NCI-H510A treated with DMSO at 0.1 percent for 48 hours (cell line): ENCODE results near the gene PKDREJ.
"Not testable (repeated sequence)": the region's sequence is repeated elsewhere in the genome, so short reads cannot be mapped to it uniquely, and the experiment has no call there.

Source experiments
- DNase-seq: peaks from one replicate; lab custom pipeline; 2025; lab: John Stamatoyannopoulos, UW

The PKDREJ gene

GRCh38 chr22:46263216-46263590 is at the start of gene PKDREJ:
Gene PKDREJ, minus strand, starts transcription at chr22:46263343. Its CDS starts 21 bp downstream, at chr22:46263322.
- no peak for DNase-seq

- not testable (repeated sequence) for DNase-seq
Observed at GRCh38 chr22:46312848-46313247, 49.7 kb upstream of the PKDREJ start.

- DNase-seq, result no peak
Observed at GRCh38 chr22:46312056-46312455, 48.9 kb upstream of the PKDREJ start.

GRCh38 chr22:46309526-46310085 is 46.5 kb upstream of the PKDREJ start:
- no peak for DNase-seq

- DNase-seq, result no peak
Observed at GRCh38 chr22:46308283-46308988, 45.3 kb upstream of the PKDREJ start.

- DNase-seq, result no peak
Observed at GRCh38 chr22:46303347-46303965, 40.3 kb upstream of the PKDREJ start.

- DNase-seq, result no peak
Observed at GRCh38 chr22:46300491-46300890, 37.3 kb upstream of the PKDREJ start.

GRCh38 chr22:46299101-46299500 is 36.0 kb upstream of the PKDREJ start:
- DNase-seq, result no peak

- DNase-seq, result no peak
Observed at GRCh38 chr22:46297151-46297812, 34.1 kb upstream of the PKDREJ start.

GRCh38 chr22:46296257-46297150 is 33.4 kb upstream of the PKDREJ start, which contains the start of gene GTSE1:
Gene GTSE1, plus strand, starts transcription at chr22:46296870. Its CDS starts 531 bp downstream, at chr22:46297401.
- peak; percentile 92 for DNase-seq

GRCh38 chr22:46295277-46295971 is 32.3 kb upstream of the PKDREJ start:
- no peak for DNase-seq

- DNase-seq, result no peak
Observed at GRCh38 chr22:46294784-46295183, 31.6 kb upstream of the PKDREJ start.

GRCh38 chr22:46293577-46294260 is 30.6 kb upstream of the PKDREJ start:
- DNase-seq, result no peak

GRCh38 chr22:46292732-46293131 is 29.6 kb upstream of the PKDREJ start:
- no peak for DNase-seq

- no peak for DNase-seq
Observed at GRCh38 chr22:46292173-46292572, 29.0 kb upstream of the PKDREJ start.

GRCh38 chr22:46290843-46291785 is 28.0 kb upstream of the PKDREJ start:
- DNase-seq, result no peak

GRCh38 chr22:46290121-46290842 is 27.1 kb upstream of the PKDREJ start:
- no peak for DNase-seq

- no peak for DNase-seq
Observed at GRCh38 chr22:46289244-46289891, 26.2 kb upstream of the PKDREJ start.
